Panc1 (cell line): Measurements from ENCODE around the gene CD93. TPM values are rescaled to one million over a fixed set of nuclear protein-coding genes. Genes with fewer than 3 reads are reported as not detected.
A peak's percentile ranks its signal among the peaks of the same experiment; 100 is the strongest.

Experiments used
- ATAC-seq: fragments of 200-7000 bp; cut with Tn5 transposase; 2 replicates; pipeline ENCODE4 v1.9.1; 2020; ENCODE audit warnings: mild to moderate bottlenecking, moderate library complexity
- BruUV-seq: library from RNA; stranded (reverse); fragments of 400-500 nt; replicated peaks from 2 replicates; lab custom pipeline; 2021; lab: Mats Ljungman, UMichigan
- CTCF ChIA-PET: fragments of 300-600 bp; sonication (Branson Sonifier 250); formaldehyde crosslinking; loops from one replicate; lab custom pipeline; 2022; ENCODE audit warnings: antibody characterized with exemption; lab: Charles Lee
- POLR2A ChIA-PET: fragments of 300-600 bp; sonication (Branson Sonifier 250); formaldehyde crosslinking; loops from one replicate; lab custom pipeline; 2022; ENCODE audit warnings: antibody characterized with exemption; lab: Charles Lee
- DNase-seq: peaks from one replicate; pipeline ENCODE4 v3.0.0-alpha.2; 2010; ENCODE audit warnings: low read depth, low spot score
- H3K27ac ChIP-seq: 2 replicates; pipeline ENCODE4 v1.5.1; 2011; ENCODE audit warnings: mild to moderate bottlenecking, low read length, inconsistent platforms
- H3K27me3 ChIP-seq: fragments of 200-500 bp; sonication (Bioruptor generic); 2 replicates; pipeline ENCODE4 v1.6.0; 2014; ENCODE audit warnings: low read length, inconsistent platforms; ENCODE audit not compliant: control insufficient read depth, insufficient read depth
- H3K36me3 ChIP-seq: fragments of 200-500 bp; sonication (Bioruptor generic); 2 replicates; pipeline ENCODE4 v1.5.1; 2014; ENCODE audit warnings: inconsistent platforms, mild to moderate bottlenecking, low read length, moderate library complexity; ENCODE audit not compliant: control insufficient read depth, insufficient read depth
- H3K4me1 ChIP-seq: 2 replicates; pipeline ENCODE4 v1.5.1; 2011; ENCODE audit warnings: inconsistent platforms, mild to moderate bottlenecking, low read length, moderate library complexity; ENCODE audit not compliant: control insufficient read depth, insufficient read depth
- H3K4me3 ChIP-seq, 2 experiments: 2 replicates each; pipeline ENCODE4 v1.5.1; 2011 to 2012; ENCODE audit warnings: low read depth in 2 of 2, low read length in 2 of 2, mild to moderate bottlenecking in 2 of 2, inconsistent platforms in 1 of 2, moderate library complexity in 1 of 2
- H3K9me3 ChIP-seq: fragments of 200-500 bp; sonication (Bioruptor generic); 2 replicates; pipeline ENCODE4 v1.5.1; 2014; ENCODE audit warnings: low read depth, mild to moderate bottlenecking, inconsistent platforms, low read length, moderate library complexity; ENCODE audit not compliant: control insufficient read depth, insufficient read depth
- POLR2AphosphoS5 ChIP-seq: IDR thresholded peaks from 2 replicates; pipeline ENCODE4 v1.6.1; 2012; ENCODE audit warnings: mild to moderate bottlenecking, low read depth, low read length, moderate library complexity
- SIN3A ChIP-seq: IDR thresholded peaks from 2 replicates; pipeline ENCODE4 v1.6.1; 2012; ENCODE audit warnings: low read depth, mild to moderate bottlenecking, low read length, moderate library complexity, borderline replicate concordance; ENCODE audit not compliant: insufficient read depth
- TCF7L2 ChIP-seq: IDR thresholded peaks from 2 replicates; pipeline ENCODE4 v1.6.1; 2011; ENCODE audit warnings: mild to moderate bottlenecking, low read depth, low read length, inconsistent platforms
- in situ Hi-C: cut with HindIII; loops from 2 replicates; pipeline ENCODE4 v1.10.0; 2016; ENCODE audit warnings: low sequenced_read_pairs, low pct_unique_long_range_greater_than_20kb
- intact Hi-C: fragments of 100-400 bp; cut with micrococcal nuclease; formaldehyde crosslinking; loops from one replicate; pipeline ENCODE4 v1.10.0; 2022; ENCODE audit not compliant: unreplicated experiment
- total RNA-seq: library from RNA; stranded (reverse); gene quantifications from one replicate; pipeline ENCODE4 v1.2.1, GENCODE V29; 2021; ENCODE audit not compliant: unreplicated experiment
- TF ChIP-seq, protein P1 (sequence below): fragments of 450-650 bp; IDR thresholded peaks from 2 replicates; pipeline ENCODE4 v1.5.1; 2017; ENCODE audit warnings: mild to moderate bottlenecking
- TF ChIP-seq, protein P2 (sequence below), 2 experiments: IDR thresholded peaks; 2 replicates each; pipeline ENCODE4 v1.6.1; 2011 to 2012; ENCODE audit warnings: low read depth in 2 of 2, control low read depth in 1 of 2, low read length in 1 of 2, mild to moderate bottlenecking in 1 of 2, moderate library complexity in 1 of 2; ENCODE audit not compliant: insufficient read depth in 1 of 2

The CD93 gene
- total RNA-seq, 1 experiment from 2014 or later: 0.10 TPM

DNA sequence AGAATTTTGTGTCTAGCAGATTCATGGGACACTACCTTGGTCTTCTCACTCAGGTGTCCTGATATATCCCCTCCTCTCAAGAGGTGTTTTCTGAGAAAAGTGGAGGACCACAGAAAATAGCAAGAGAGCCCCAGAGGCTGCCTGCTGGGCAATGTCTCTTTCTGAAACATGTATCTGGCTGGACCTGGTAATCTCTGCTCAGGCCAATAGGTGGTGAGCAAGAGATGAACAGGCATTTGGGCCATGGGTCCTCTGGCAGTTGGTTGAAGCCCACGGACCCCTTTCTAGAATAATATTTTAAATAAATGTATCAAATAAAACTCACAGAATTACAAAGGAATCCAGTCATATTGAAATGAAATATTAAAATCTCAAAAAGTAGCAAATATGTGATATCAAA, 27.9 kb downstream of the CD93 start:
- no peak for DNase-seq
- H3K9me3 ChIP-seq: no peaks in the 10 kb centered on the region
- H3K27ac ChIP-seq: no peak overlapping the region
- no TSS peak for BruUV-seq
- H3K36me3 ChIP-seq: no peaks in the 10 kb centered on the region
- H3K4me3 ChIP-seq: no peak overlapping the region
- CTCF ChIA-PET: no interaction called here
- no peak for TF ChIP-seq TCF7L2
- TF ChIP-seq, protein P1, sequence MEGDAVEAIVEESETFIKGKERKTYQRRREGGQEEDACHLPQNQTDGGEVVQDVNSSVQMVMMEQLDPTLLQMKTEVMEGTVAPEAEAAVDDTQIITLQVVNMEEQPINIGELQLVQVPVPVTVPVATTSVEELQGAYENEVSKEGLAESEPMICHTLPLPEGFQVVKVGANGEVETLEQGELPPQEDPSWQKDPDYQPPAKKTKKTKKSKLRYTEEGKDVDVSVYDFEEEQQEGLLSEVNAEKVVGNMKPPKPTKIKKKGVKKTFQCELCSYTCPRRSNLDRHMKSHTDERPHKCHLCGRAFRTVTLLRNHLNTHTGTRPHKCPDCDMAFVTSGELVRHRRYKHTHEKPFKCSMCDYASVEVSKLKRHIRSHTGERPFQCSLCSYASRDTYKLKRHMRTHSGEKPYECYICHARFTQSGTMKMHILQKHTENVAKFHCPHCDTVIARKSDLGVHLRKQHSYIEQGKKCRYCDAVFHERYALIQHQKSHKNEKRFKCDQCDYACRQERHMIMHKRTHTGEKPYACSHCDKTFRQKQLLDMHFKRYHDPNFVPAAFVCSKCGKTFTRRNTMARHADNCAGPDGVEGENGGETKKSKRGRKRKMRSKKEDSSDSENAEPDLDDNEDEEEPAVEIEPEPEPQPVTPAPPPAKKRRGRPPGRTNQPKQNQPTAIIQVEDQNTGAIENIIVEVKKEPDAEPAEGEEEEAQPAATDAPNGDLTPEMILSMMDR: peak; percentile 21; the same call in 1 of the 2 replicates
- intact Hi-C loops: loop anchor here (5.0 to 10.0 kb wide), 3 partner anchors 97 to 366 kb away; no protein-coding TSS in a partner anchor
- ATAC-seq: no peak
- POLR2A ChIA-PET: no interaction called here
- no peaks in the 10 kb centered on the region for H3K4me1 ChIP-seq
- H3K27me3 ChIP-seq: peaks cover 14% of the 10 kb centered on the region
- in situ Hi-C loops: no loop called here

DNA sequence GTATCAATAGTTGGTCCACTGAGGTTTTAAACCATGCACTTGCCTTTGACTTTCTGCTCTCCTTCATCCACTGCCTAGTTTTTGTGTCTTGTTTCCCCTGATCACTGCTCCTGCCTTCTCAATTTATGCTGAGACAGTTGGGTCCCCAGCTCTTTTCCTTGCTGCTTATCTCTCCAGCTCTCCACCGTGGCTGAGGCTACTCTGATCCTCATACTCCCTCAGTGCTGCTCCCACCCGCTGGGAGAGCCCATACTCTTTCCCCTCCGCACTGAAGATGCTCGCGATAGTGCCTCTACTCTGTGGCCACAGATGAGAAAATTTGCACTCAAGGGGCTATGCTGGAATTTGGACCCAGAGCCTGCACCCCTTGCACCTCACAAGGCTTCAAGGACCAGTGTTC, 33.2 kb downstream of the CD93 start:
- TF ChIP-seq TCF7L2: no peak
- TF ChIP-seq POLR2AphosphoS5: no peak
- TF ChIP-seq, protein P1: no peak
- no peak for TF ChIP-seq SIN3A
- TF ChIP-seq, protein P2, sequence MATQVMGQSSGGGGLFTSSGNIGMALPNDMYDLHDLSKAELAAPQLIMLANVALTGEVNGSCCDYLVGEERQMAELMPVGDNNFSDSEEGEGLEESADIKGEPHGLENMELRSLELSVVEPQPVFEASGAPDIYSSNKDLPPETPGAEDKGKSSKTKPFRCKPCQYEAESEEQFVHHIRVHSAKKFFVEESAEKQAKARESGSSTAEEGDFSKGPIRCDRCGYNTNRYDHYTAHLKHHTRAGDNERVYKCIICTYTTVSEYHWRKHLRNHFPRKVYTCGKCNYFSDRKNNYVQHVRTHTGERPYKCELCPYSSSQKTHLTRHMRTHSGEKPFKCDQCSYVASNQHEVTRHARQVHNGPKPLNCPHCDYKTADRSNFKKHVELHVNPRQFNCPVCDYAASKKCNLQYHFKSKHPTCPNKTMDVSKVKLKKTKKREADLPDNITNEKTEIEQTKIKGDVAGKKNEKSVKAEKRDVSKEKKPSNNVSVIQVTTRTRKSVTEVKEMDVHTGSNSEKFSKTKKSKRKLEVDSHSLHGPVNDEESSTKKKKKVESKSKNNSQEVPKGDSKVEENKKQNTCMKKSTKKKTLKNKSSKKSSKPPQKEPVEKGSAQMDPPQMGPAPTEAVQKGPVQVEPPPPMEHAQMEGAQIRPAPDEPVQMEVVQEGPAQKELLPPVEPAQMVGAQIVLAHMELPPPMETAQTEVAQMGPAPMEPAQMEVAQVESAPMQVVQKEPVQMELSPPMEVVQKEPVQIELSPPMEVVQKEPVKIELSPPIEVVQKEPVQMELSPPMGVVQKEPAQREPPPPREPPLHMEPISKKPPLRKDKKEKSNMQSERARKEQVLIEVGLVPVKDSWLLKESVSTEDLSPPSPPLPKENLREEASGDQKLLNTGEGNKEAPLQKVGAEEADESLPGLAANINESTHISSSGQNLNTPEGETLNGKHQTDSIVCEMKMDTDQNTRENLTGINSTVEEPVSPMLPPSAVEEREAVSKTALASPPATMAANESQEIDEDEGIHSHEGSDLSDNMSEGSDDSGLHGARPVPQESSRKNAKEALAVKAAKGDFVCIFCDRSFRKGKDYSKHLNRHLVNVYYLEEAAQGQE (IDR thresholded peaks at IDR 0.05; ENCODE audit: insufficient read depth in 1 of 2, low read depth in 2 of 2, low read length in 1 of 2): no peak
- Histone ChIP-seq H3K27me3 (peaks cover 16% of the 10 kb centered on the region), H3K36me3 (no peaks in the 10 kb centered on the region), H3K9me3 (no peaks in the 10 kb centered on the region), H3K4me3 (no peak overlapping the region), H3K4me1 (peaks cover 3% of the 10 kb centered on the region), H3K27ac (no peak overlapping the region)
- intact Hi-C loops (loop anchor here (10.0 kb wide), 2 partner anchors 102 to 282 kb away; no protein-coding TSS in a partner anchor), in situ Hi-C loops (no loop called here)
- no peak for DNase-seq
- no TSS peak for BruUV-seq
- CTCF ChIA-PET: no interaction called here
- no peak for ATAC-seq
- POLR2A ChIA-PET: no interaction called here
